ENCODE measurements around the gene GNG12.

The GNG12 gene

GRCh38 chr1:67809887-67810286 is 23.4 kb downstream of the GNG12 start:
- H3K79me2 ChIP-seq (ENCODE audit: insufficient read depth, low read length), result no peaks in the 10 kb centered on the region
- H3K4me1 ChIP-seq (ENCODE audit: insufficient read depth, low read length, poor library complexity, severe bottlenecking), result no peaks in the 10 kb centered on the region

DNA sequence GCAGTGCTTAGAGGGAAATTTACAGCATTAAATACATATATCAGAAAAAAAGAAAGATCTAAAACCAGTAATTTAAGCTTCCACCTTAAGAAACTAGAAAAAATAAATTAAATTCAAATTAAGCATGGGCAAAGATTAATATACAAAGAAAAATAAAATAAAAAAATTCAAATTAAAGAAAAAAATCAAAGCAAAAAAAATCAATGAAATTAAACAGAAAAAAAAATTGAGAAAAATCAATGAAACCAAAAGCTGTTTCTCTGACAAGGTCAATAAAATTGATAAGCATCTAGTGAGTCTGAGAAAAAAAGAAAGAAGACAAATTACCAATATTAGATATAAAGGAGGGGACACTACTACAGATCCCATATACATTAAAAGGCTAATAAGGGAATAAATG is 26.0 kb downstream of the GNG12 start:
- Histone ChIP-seq H3K79me2 (ENCODE audit: insufficient read depth, low read length) (no peaks in the 10 kb centered on the region), H3K9ac (ENCODE audit: low read depth, low read length, poor library complexity, severe bottlenecking) (no peak overlapping the region)
- TF ChIP-seq CTCF (conservative IDR thresholded peaks at IDR 0.05; ENCODE audit: low read length) (no peak), EZH2phosphoT487 (IDR thresholded peaks at IDR 0.05; ENCODE audit: borderline replicate concordance) (no peak)

More at GRCh38 chr1:67809887-67810286, 23.4 kb downstream of the GNG12 start:
- TF ChIP-seq CTCF (conservative IDR thresholded peaks at IDR 0.05; ENCODE audit: low read length), result no peak
- no peak for TF ChIP-seq EZH2phosphoT487 (IDR thresholded peaks at IDR 0.05; ENCODE audit: borderline replicate concordance)
- H3K9me2 ChIP-seq (replicated peaks; ENCODE audit: low read depth, low read length), result no peaks in the 10 kb centered on the region
- no peaks in the 10 kb centered on the region for H3K9me3 ChIP-seq (ENCODE audit: insufficient read depth, low read depth, low read length)
- peaks cover 6% of the 10 kb centered on the region for H3K27me3 ChIP-seq (ENCODE audit: insufficient read depth, low read length, poor library complexity, severe bottlenecking)
- no peak overlapping the region for H3K4me3 ChIP-seq (ENCODE audit: low read length, poor library complexity, severe bottlenecking)
- H3F3A ChIP-seq (ENCODE audit: low read depth), result no peaks in the 10 kb centered on the region
- no peak overlapping the region for H3K4me2 ChIP-seq (ENCODE audit: low read depth, low read length, poor library complexity, severe bottlenecking)
- no peaks in the 10 kb centered on the region for H3K36me3 ChIP-seq (ENCODE audit: insufficient read depth, low read length)
- no peak overlapping the region for H3K9ac ChIP-seq (ENCODE audit: low read depth, low read length, poor library complexity, severe bottlenecking)
- no peaks in the 10 kb centered on the region for H4K20me1 ChIP-seq (ENCODE audit: insufficient read depth, low read length, poor library complexity, severe bottlenecking)
- no peak overlapping the region for H2AFZ ChIP-seq (ENCODE audit: low read length)

DNA sequence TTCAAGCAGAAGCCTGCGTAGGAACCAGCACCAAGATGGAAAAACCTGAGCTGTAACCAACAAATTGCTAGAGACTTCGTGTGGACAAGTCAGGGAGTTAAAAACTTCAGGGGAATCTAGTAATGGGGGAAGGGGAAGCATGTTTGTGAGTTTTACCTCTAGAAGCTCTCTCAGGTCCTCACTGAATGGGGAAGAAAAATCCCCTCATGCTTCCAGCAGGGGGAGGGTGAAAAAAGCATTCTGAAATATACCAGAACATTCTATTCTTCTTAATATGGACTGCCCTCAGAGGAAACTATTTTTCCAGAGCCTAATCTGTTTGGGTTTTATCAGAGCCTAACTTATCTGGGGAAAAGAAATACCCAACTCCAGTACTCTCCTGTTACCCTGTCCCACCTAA is 28.6 kb downstream of the GNG12 start:
- Histone ChIP-seq H3F3A (ENCODE audit: low read depth) (no peaks in the 10 kb centered on the region), H3K36me3 (ENCODE audit: insufficient read depth, low read length) (no peaks in the 10 kb centered on the region)

More for the DNA sequence above, 26.0 kb downstream of the GNG12 start:
- peaks cover 8% of the 10 kb centered on the region for H3K27me3 ChIP-seq (ENCODE audit: insufficient read depth, low read length, poor library complexity, severe bottlenecking)
- H3K4me2 ChIP-seq (ENCODE audit: low read depth, low read length, poor library complexity, severe bottlenecking), result no peak overlapping the region
- no peaks in the 10 kb centered on the region for H3K36me3 ChIP-seq (ENCODE audit: insufficient read depth, low read length)
- H3K4me1 ChIP-seq (ENCODE audit: insufficient read depth, low read length, poor library complexity, severe bottlenecking), result no peaks in the 10 kb centered on the region
- no peak overlapping the region for H3K4me3 ChIP-seq (ENCODE audit: low read length, poor library complexity, severe bottlenecking)
- H3K9me3 ChIP-seq (ENCODE audit: insufficient read depth, low read depth, low read length), result no peaks in the 10 kb centered on the region
- H3F3A ChIP-seq (ENCODE audit: low read depth), result no peaks in the 10 kb centered on the region
- no peak overlapping the region for H2AFZ ChIP-seq (ENCODE audit: low read length)
- H4K20me1 ChIP-seq (ENCODE audit: insufficient read depth, low read length, poor library complexity, severe bottlenecking), result no peaks in the 10 kb centered on the region
- no peaks in the 10 kb centered on the region for H3K9me2 ChIP-seq (replicated peaks; ENCODE audit: low read depth, low read length)

More for the DNA sequence above, 28.6 kb downstream of the GNG12 start:
- H3K4me1 ChIP-seq (ENCODE audit: insufficient read depth, low read length, poor library complexity, severe bottlenecking), result no peaks in the 10 kb centered on the region
- no peak overlapping the region for H2AFZ ChIP-seq (ENCODE audit: low read length)
- H3K79me2 ChIP-seq (ENCODE audit: insufficient read depth, low read length), result no peaks in the 10 kb centered on the region
- H3K4me2 ChIP-seq (ENCODE audit: low read depth, low read length, poor library complexity, severe bottlenecking), result no peak overlapping the region
- no peaks in the 10 kb centered on the region for H4K20me1 ChIP-seq (ENCODE audit: insufficient read depth, low read length, poor library complexity, severe bottlenecking)
- TF ChIP-seq CTCF (conservative IDR thresholded peaks at IDR 0.05; ENCODE audit: low read length) (no peak; the same call in 1 of the 2 replicates), EZH2phosphoT487 (IDR thresholded peaks at IDR 0.05; ENCODE audit: borderline replicate concordance) (no peak)
- peaks cover 13% of the 10 kb centered on the region for H3K27me3 ChIP-seq (ENCODE audit: insufficient read depth, low read length, poor library complexity, severe bottlenecking)
- H3K9me2 ChIP-seq (replicated peaks; ENCODE audit: low read depth, low read length), result no peaks in the 10 kb centered on the region
- no peak overlapping the region for H3K4me3 ChIP-seq (ENCODE audit: low read length, poor library complexity, severe bottlenecking)
- H3K9me3 ChIP-seq (ENCODE audit: insufficient read depth, low read depth, low read length), result no peaks in the 10 kb centered on the region
- H3K9ac ChIP-seq (ENCODE audit: low read depth, low read length, poor library complexity, severe bottlenecking), result no peak overlapping the region
